ENCODE results near the gene POU6F2. TPM values are rescaled to one million over a fixed set of nuclear protein-coding genes. Genes with fewer than 3 reads are reported as not detected.
"Not testable (repeated sequence)": the region's sequence is repeated elsewhere in the genome, so short reads cannot be mapped to it uniquely, and the experiment has no call there.

Gene POU6F2
- total RNA-seq, 2 donors from 2014 or later = 0.16 to 0.22 TPM

- Mint-ChIP-seq H3K36me3 (ENCODE audit: low read depth) (no peaks in the 10 kb centered on the region), H3K27ac (no peak overlapping the region), H3K27me3 (peaks cover 31% of the 10 kb centered on the region), H3K4me1 (no peaks in the 10 kb centered on the region), H3K4me3 (no peak overlapping the region), H3K9me3 (no peaks in the 10 kb centered on the region)
- no peak for ATAC-seq (replicated peaks)
These were observed 24.5 kb upstream of the POU6F2 start for GRCh38 chr7:38953227-38953626.

- no peaks in the 10 kb centered on the region for H3K36me3 Mint-ChIP-seq (ENCODE audit: low read depth)
These were observed 23.7 kb upstream of the POU6F2 start for GRCh38 chr7:38953971-38954370.

GRCh38 chr7:38955892-38956291 is 21.8 kb upstream of the POU6F2 start:
- Mint-ChIP-seq H3K4me1 (no peaks in the 10 kb centered on the region), H3K36me3 (ENCODE audit: low read depth) (no peaks in the 10 kb centered on the region), H3K27me3 (peaks cover 40% of the 10 kb centered on the region), H3K27ac (no peak overlapping the region), H3K4me3 (no peak overlapping the region), H3K9me3 (no peaks in the 10 kb centered on the region)
- no peak for ATAC-seq (replicated peaks)

More at GRCh38 chr7:38953971-38954370, 23.7 kb upstream of the POU6F2 start:
- Mint-ChIP-seq H3K4me3 (no peak overlapping the region), H3K27ac (no peak overlapping the region), H3K27me3 (peaks cover 36% of the 10 kb centered on the region), H3K9me3 (no peaks in the 10 kb centered on the region), H3K4me1 (no peaks in the 10 kb centered on the region)
- ATAC-seq (replicated peaks) = no peak

GRCh38 chr7:38962028-38962427 is 15.7 kb upstream of the POU6F2 start:
- Mint-ChIP-seq H3K4me1 (no peaks in the 10 kb centered on the region), H3K36me3 (ENCODE audit: low read depth) (no peaks in the 10 kb centered on the region), H3K9me3 (no peaks in the 10 kb centered on the region), H3K27me3 (peaks cover 16% of the 10 kb centered on the region), H3K27ac (no peak overlapping the region), H3K4me3 (no peak overlapping the region)
- ATAC-seq (replicated peaks) = no peak

- peaks cover 7% of the 10 kb centered on the region for H3K27me3 Mint-ChIP-seq
- no peaks in the 10 kb centered on the region for H3K9me3 Mint-ChIP-seq
- no peaks in the 10 kb centered on the region for H3K4me1 Mint-ChIP-seq
- H3K27ac Mint-ChIP-seq = no peak overlapping the region
- H3K36me3 Mint-ChIP-seq (ENCODE audit: low read depth) = no peaks in the 10 kb centered on the region
- H3K4me3 Mint-ChIP-seq = no peak overlapping the region
- no peak for ATAC-seq (replicated peaks)
These were observed 12.8 kb upstream of the POU6F2 start for GRCh38 chr7:38964921-38965320.

- Mint-ChIP-seq H3K27me3 (peaks cover 39% of the 10 kb centered on the region), H3K4me3 (no peak overlapping the region), H3K36me3 (ENCODE audit: low read depth) (no peaks in the 10 kb centered on the region), H3K4me1 (no peaks in the 10 kb centered on the region), H3K9me3 (no peaks in the 10 kb centered on the region), H3K27ac (no peak overlapping the region)
- no peak for ATAC-seq (replicated peaks)
These were observed 3.9 kb upstream of the POU6F2 start for GRCh38 chr7:38973760-38974159.

- no peak overlapping the region for H3K27ac Mint-ChIP-seq
- H3K9me3 Mint-ChIP-seq = no peaks in the 10 kb centered on the region
- H3K27me3 Mint-ChIP-seq = peaks cover 43% of the 10 kb centered on the region
- H3K36me3 Mint-ChIP-seq (ENCODE audit: low read depth) = no peaks in the 10 kb centered on the region
- no peak overlapping the region for H3K4me3 Mint-ChIP-seq
- ATAC-seq (replicated peaks) = no peak
- H3K4me1 Mint-ChIP-seq = no peaks in the 10 kb centered on the region
These were observed 1.7 kb upstream of the POU6F2 start for GRCh38 chr7:38975944-38976392.

GRCh38 chr7:38978491-38978890 is 782 bp downstream of the POU6F2 start:
- H3K36me3 Mint-ChIP-seq (ENCODE audit: low read depth) = no peaks in the 10 kb centered on the region
- no peak for ATAC-seq (replicated peaks)

GRCh38 chr7:38992203-38992602 is 14.5 kb downstream of the POU6F2 start:
- Mint-ChIP-seq H3K27ac (no peak overlapping the region), H3K4me1 (no peaks in the 10 kb centered on the region), H3K36me3 (ENCODE audit: low read depth) (no peaks in the 10 kb centered on the region), H3K27me3 (peaks cover 12% of the 10 kb centered on the region), H3K9me3 (no peaks in the 10 kb centered on the region), H3K4me3 (no peak overlapping the region)
- ATAC-seq (replicated peaks) = no peak

More at GRCh38 chr7:38978491-38978890, 782 bp downstream of the POU6F2 start:
- no peaks in the 10 kb centered on the region for H3K4me1 Mint-ChIP-seq
- no peak overlapping the region for H3K27ac Mint-ChIP-seq
- H3K9me3 Mint-ChIP-seq = no peaks in the 10 kb centered on the region
- peaks cover 46% of the 10 kb centered on the region for H3K27me3 Mint-ChIP-seq
- no peak overlapping the region for H3K4me3 Mint-ChIP-seq

- H3K9me3 Mint-ChIP-seq = no peaks in the 10 kb centered on the region
- ATAC-seq (replicated peaks) = no peak
- peaks cover 3% of the 10 kb centered on the region for H3K27me3 Mint-ChIP-seq
- no peaks in the 10 kb centered on the region for H3K4me1 Mint-ChIP-seq
- no peak overlapping the region for H3K4me3 Mint-ChIP-seq
- H3K27ac Mint-ChIP-seq = no peak overlapping the region
- no peaks in the 10 kb centered on the region for H3K36me3 Mint-ChIP-seq (ENCODE audit: low read depth)
These were observed 23.9 kb downstream of the POU6F2 start for GRCh38 chr7:39001595-39001994.

GRCh38 chr7:39002755-39003154 is 25.0 kb downstream of the POU6F2 start:
- Mint-ChIP-seq H3K4me3 (no peak overlapping the region), H3K27ac (no peak overlapping the region), H3K4me1 (no peaks in the 10 kb centered on the region), H3K9me3 (no peaks in the 10 kb centered on the region), H3K36me3 (ENCODE audit: low read depth) (no peaks in the 10 kb centered on the region), H3K27me3 (peaks cover 3% of the 10 kb centered on the region)
- no peak for ATAC-seq (replicated peaks)

GRCh38 chr7:39005036-39005435 is 27.3 kb downstream of the POU6F2 start:
- Mint-ChIP-seq H3K9me3 (no peaks in the 10 kb centered on the region), H3K36me3 (ENCODE audit: low read depth) (no peaks in the 10 kb centered on the region), H3K4me1 (no peaks in the 10 kb centered on the region), H3K4me3 (no peak overlapping the region), H3K27ac (no peak overlapping the region), H3K27me3 (peaks cover 3% of the 10 kb centered on the region)
- no peak for ATAC-seq (replicated peaks)

GRCh38 chr7:39005461-39005860 is 27.8 kb downstream of the POU6F2 start:
- no peak overlapping the region for H3K4me3 Mint-ChIP-seq
- peaks cover 3% of the 10 kb centered on the region for H3K27me3 Mint-ChIP-seq
- no peak overlapping the region for H3K27ac Mint-ChIP-seq
- H3K36me3 Mint-ChIP-seq (ENCODE audit: low read depth) = no peaks in the 10 kb centered on the region
- H3K9me3 Mint-ChIP-seq = no peaks in the 10 kb centered on the region
- ATAC-seq (replicated peaks) = no peak
- H3K4me1 Mint-ChIP-seq = no peaks in the 10 kb centered on the region

GRCh38 chr7:39013049-39013939 is 35.6 kb downstream of the POU6F2 start:
- not testable (repeated sequence) for H3K27me3 Mint-ChIP-seq; H3K36me3 Mint-ChIP-seq (ENCODE audit: low read depth); H3K9me3 Mint-ChIP-seq; H3K4me3 Mint-ChIP-seq; H3K27ac Mint-ChIP-seq; H3K4me1 Mint-ChIP-seq; ATAC-seq (replicated peaks)

GRCh38 chr7:39016609-39017008 is 38.9 kb downstream of the POU6F2 start:
- Mint-ChIP-seq H3K27me3 (no peaks in the 10 kb centered on the region), H3K4me3 (no peak overlapping the region), H3K27ac (no peak overlapping the region), H3K4me1 (no peaks in the 10 kb centered on the region), H3K36me3 (ENCODE audit: low read depth) (no peaks in the 10 kb centered on the region), H3K9me3 (no peaks in the 10 kb centered on the region)
- no peak for ATAC-seq (replicated peaks)
